GM12801 (cell line): Measurements from ENCODE around the gene MICA.

Source experiments
- TF ChIP-seq, protein P1 (sequence below): IDR thresholded peaks from one replicate; pipeline ENCODE4 v1.5.1; 2011; ENCODE audit warnings: control low read depth; ENCODE audit not compliant: insufficient read length; ENCODE audit errors: extremely low read depth

The MICA gene

DNA sequence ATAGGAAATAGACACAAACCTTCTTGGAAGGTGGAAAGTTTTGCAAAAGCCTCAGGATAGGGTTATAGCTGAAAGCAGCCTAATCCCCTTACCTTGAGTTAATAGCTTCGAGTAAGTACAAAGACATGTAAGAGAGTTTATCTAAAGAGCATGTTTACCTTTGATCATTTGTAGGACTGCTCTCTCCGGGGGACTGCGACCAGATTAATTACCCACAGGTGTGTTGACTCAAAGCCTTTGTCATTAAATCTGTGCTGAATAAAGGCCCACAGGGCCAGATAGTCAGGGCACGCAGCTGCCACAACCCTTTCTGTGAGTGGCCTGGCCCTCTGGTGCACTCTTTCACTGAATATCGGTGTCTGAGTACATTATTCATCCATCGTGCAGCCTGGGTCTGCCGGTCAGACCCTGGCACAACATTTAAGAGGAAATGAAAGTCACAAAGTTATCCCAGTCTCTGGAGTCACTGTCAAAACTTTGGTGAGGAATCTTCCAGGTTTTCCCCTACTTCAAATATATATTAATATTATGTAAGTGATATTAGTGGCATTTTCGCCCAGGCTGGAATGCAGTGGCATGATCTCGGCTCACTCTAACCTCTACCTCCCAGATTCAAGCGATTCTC lies 5.4 kb upstream of the MICA start:
- TF ChIP-seq, protein P1, sequence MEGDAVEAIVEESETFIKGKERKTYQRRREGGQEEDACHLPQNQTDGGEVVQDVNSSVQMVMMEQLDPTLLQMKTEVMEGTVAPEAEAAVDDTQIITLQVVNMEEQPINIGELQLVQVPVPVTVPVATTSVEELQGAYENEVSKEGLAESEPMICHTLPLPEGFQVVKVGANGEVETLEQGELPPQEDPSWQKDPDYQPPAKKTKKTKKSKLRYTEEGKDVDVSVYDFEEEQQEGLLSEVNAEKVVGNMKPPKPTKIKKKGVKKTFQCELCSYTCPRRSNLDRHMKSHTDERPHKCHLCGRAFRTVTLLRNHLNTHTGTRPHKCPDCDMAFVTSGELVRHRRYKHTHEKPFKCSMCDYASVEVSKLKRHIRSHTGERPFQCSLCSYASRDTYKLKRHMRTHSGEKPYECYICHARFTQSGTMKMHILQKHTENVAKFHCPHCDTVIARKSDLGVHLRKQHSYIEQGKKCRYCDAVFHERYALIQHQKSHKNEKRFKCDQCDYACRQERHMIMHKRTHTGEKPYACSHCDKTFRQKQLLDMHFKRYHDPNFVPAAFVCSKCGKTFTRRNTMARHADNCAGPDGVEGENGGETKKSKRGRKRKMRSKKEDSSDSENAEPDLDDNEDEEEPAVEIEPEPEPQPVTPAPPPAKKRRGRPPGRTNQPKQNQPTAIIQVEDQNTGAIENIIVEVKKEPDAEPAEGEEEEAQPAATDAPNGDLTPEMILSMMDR: no peak

DNA sequence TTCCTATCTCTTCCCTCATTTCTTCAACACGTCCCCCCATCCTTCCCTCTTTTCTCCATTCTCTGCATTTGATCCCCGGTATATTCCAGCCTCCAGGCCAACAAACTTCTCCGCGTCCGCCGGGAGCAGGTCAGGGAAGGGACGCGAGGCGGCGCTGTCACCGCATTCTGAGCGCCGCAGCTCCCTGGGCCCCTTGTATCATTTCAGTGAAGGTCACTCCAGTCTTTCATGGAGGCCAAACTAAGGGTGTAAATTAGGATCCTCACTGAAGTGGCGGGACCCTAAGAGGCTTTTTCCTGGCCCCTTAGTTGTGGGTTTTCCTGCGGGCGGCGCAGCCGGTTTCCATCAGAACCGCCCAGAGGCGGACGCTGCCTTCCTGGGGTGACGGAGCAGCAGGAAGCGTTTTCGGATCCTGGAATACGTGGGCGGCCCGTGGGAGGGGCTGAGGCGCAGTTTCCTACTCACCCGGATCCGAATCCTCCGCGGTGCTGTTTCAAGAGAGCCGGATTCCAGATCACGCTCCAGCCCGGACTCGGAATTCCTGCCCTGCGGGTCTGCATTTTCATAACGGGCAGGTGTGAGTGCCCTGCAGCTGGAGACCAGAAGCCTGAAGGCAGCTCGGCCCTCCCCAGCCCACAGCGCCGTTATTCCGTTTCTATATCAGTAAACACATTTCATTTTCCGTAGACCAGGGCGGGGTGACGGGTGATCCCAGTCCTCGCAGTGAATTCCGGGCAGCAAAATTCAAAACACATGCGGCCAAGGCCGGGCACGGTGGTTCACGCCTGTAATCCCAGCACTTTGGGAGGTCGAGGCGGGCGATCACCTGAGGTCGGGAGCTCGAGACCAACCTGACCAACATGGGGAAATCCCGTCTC lies 3.6 kb upstream of the MICA start:
- TF ChIP-seq, protein P1: no peak

DNA sequence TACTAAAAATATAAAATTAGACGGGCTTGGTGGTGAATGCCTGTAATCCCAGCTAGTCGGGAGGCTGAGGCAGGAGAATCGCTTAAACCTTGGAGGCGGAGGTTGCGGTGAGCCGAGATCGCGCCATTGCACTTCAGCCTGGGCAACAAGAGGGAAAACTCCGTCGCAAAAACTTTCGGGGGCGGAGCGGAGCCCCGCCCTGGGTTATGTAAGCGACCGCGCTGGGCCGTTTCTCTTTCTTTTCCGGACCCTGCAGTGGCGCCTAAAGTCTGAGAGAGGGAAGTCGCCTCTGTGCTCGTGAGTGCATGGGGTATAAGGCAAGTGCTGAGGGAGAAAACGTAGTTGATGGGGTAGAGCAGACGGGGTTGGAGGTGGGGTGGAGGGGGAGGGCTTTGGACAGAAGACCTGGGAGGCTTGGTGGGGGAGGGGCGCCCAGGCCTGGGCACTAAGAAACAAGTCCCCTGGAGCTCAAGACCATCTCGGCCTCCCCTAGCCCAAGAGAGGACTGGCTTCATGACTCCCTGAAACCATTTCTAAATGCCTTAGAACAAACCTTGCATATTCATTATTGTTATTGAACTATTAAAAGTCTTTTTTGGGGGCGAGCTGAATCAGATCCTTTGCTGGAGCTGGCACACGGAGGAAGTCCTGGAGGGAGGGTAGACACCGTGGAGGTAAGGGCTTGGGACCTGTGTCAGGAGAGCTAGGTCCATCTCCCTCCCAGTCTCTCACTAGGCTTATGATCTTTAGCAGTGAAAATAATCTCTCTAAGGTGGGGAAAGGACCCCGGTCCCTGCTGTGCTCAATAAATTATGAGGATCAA lies 2.7 kb upstream of the MICA start:
- TF ChIP-seq, protein P1: no peak

DNA sequence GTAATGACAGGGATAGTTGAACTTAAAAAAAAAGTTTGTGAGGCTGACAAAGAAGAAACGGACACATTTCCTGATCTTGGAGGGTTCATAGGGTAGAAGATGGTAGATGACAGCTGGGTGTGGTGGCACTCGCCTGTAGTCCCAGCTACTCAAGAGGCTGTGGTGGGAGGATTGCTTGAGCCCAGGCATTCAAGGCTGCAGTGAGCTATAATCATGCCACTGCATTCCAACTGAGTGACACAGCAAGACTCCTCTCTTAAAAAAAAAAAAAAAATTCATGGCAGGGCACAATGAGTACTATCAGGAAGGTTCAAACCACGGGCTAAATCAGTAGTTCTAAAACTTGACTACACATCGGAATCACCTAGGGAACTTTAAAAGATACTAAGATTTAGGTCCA lies 2.0 kb upstream of the MICA start:
- TF ChIP-seq, protein P1: no peak

DNA sequence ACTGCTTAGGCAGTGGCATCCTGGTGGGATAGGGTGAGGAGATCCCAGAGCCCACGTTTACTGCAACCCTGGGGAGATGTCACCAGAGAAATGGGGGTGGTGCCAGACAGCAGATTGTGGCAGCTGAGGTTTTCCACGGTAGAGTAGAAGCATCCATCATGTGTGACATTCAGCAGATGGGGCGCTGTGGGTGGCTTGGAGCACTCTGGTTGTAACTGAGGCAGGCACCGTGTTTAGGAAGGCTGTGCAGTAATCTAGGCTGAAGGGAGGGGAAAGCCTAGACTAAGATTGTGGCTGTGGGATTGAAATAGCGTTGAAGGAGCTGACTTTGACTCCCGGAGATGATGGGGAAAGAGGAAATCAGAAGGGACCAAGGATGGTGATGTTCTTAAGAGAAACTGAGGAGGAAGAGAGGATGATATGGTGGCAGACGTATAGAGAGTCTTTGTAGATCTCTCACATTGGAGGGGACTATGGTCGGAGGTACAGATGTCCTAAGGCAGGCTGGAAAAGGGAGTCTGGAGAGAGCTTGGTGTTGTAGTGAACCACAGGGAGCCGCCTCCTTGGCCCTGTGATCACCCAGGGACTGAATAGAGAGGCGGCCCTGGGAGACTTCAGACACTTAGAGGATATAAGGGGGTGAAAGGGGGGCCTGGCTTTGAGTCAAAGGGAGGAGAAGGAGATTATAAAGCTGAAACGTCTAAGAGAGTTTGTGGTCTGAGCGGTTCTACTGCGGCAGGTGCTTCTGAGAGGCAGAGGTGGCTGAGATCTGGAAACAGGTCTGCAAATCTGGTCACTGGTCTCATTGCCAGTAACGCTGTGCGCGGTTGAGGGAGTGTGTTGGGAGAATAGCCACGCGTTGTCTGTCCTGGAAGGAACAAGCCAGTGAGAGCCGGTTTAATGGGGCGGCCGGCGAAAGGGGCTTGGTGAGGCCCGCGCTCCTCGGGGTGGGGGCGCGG lies 792 bp upstream of the MICA start:
- TF ChIP-seq, protein P1: no peak

DNA sequence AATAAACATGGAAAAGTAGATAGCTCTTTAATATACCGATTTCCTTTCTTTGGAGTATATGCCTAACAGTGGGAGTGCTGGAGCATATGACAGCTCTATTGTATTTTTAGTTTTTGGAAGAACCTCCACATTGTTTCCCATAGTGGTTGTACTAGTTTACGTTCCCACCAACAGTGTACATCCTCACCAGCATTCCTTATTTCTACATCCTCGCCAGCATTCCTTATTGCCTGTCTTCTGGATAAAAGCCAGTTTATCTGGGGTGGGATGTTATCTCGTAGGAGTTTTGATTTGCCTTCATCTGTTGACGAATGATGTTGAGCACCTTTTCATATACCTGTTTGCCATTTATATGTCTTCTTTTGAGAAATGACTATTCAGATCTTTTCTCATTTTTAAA lies 2.6 kb downstream of the MICA start:
- TF ChIP-seq, protein P1: no peak
